Fibroblast of the aortic adventitia (primary cell): ENCODE results near the gene STUB1. TPM values are rescaled to one million over a fixed set of nuclear protein-coding genes. Genes with fewer than 3 reads are reported as not detected.

Experiments used
- DNase-seq: peaks from one replicate; pipeline ENCODE4 v3.0.0-alpha.2; 2010; ENCODE audit warnings: low read depth
- H3K4me3 ChIP-seq: 2 replicates; pipeline ENCODE4 v1.5.1; 2011; ENCODE audit warnings: low read depth, mild to moderate bottlenecking, control low read depth, low read length, moderate library complexity
- total RNA-seq: library from RNA; depleted of rRNA; stranded (reverse); fragments of >200 nt; gene quantifications from 2 replicates; pipeline ENCODE4 v1.2.3, GENCODE V29; 2012; ENCODE audit warnings: low replicate concordance
- TF ChIP-seq, protein P1 (sequence below): IDR thresholded peaks from 2 replicates; pipeline ENCODE4 v1.5.1; 2011; ENCODE audit warnings: mild to moderate bottlenecking, low read length, control low read depth, inconsistent platforms; ENCODE audit not compliant: insufficient read depth

Gene STUB1
- total RNA-seq, 1 donor: 88.9 TPM

- TF ChIP-seq, protein P1, sequence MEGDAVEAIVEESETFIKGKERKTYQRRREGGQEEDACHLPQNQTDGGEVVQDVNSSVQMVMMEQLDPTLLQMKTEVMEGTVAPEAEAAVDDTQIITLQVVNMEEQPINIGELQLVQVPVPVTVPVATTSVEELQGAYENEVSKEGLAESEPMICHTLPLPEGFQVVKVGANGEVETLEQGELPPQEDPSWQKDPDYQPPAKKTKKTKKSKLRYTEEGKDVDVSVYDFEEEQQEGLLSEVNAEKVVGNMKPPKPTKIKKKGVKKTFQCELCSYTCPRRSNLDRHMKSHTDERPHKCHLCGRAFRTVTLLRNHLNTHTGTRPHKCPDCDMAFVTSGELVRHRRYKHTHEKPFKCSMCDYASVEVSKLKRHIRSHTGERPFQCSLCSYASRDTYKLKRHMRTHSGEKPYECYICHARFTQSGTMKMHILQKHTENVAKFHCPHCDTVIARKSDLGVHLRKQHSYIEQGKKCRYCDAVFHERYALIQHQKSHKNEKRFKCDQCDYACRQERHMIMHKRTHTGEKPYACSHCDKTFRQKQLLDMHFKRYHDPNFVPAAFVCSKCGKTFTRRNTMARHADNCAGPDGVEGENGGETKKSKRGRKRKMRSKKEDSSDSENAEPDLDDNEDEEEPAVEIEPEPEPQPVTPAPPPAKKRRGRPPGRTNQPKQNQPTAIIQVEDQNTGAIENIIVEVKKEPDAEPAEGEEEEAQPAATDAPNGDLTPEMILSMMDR: no peak
- peak; percentile 86 for DNase-seq
- peak within 1 kb of the TSS; percentile 76 for H3K4me3 ChIP-seq
Observed at GRCh38 chr16:648781-649589, 31.2 kb upstream of the STUB1 start, which contains the start of gene WDR90. Gene WDR90 (plus strand): TSS chr16:649365. CDS start chr16:649417, 52 bp downstream.

DNA sequence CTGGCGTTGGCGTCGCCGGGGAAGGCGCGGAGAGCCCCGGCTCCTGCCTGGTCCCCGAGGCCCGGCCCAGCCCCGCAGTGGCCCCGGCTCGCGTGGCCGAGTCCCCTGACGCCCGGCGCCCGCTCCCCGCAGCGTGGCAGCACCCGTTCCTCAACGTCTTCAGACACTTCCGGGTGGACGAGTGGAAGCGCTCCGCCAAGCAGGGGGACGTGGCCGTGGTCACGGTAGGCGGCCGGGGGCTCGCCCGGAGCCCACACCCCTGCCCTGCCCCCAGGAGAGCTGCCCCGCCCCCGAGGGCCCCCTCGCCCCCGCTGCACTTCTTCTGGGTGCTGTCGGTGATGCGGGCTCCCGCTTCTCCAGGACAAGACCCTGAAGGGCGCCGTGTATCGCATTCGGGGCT is 30.6 kb upstream of the STUB1 start:
- H3K4me3 ChIP-seq: peak overlapping the region; percentile 76
- TF ChIP-seq, protein P1: no peak
- DNase-seq: no peak

- no peak for DNase-seq
- H3K4me3 ChIP-seq: no peak overlapping the region
- TF ChIP-seq, protein P1: no peak
Observed at GRCh38 chr16:651844-652243, 28.4 kb upstream of the STUB1 start.

- no peak overlapping the region for H3K4me3 ChIP-seq
- no peak for DNase-seq
- TF ChIP-seq, protein P1: no peak
Observed at GRCh38 chr16:652454-653305, 27.5 kb upstream of the STUB1 start.

GRCh38 chr16:654034-654433 is 26.2 kb upstream of the STUB1 start:
- DNase-seq: no peak
- TF ChIP-seq, protein P1: no peak
- no peak overlapping the region for H3K4me3 ChIP-seq

- TF ChIP-seq, protein P1: no peak
- DNase-seq: no peak
- no peak overlapping the region for H3K4me3 ChIP-seq
Observed at GRCh38 chr16:657487-657886, 22.7 kb upstream of the STUB1 start.
